Endothelial cell of umbilical vein (primary cell): ENCODE measurements around the gene MEIOSIN. TPM values are rescaled to one million over a fixed set of nuclear protein-coding genes. Genes with fewer than 3 reads are reported as not detected.

Source experiments
- BruUV-seq: library from RNA; stranded (reverse); fragments of 400-500 nt; replicated peaks from 2 replicates; lab custom pipeline; 2021; lab: Mats Ljungman, UMichigan
- CTCF ChIA-PET: fragments of 300-600, 350-600 bp; sonication (Branson Sonifier 250); formaldehyde crosslinking; loops from one replicate; lab custom pipeline; 2021; ENCODE audit warnings: antibody characterized with exemption, inconsistent platforms; lab: Charles Lee
- POLR2A ChIA-PET: fragments of 300-600, 350-600 bp; sonication (Branson Sonifier 250); formaldehyde crosslinking; loops from one replicate; lab custom pipeline; 2021; ENCODE audit warnings: antibody characterized with exemption, inconsistent platforms; lab: Charles Lee
- DNase-seq: peaks from one replicate; pipeline ENCODE4 v3.0.0-alpha.2; 2011; ENCODE audit warnings: low read depth, low spot score
- FAIRE-seq: peaks from 2 replicates; lab custom pipeline; 2011; peaks lifted over from hg19 to GRCh38; lab: Jason Lieb, UNC
- H2AFZ ChIP-seq: 2 replicates; pipeline ENCODE4 v1.6.0; 2012; ENCODE audit warnings: low read depth, low read length, control low read depth, inconsistent platforms
- H3K27ac ChIP-seq: 2 replicates; pipeline ENCODE4 v1.5.1; 2011; ENCODE audit warnings: low read depth, mild to moderate bottlenecking, control low read depth, low read length, moderate library complexity; ENCODE audit not compliant: insufficient read depth
- H3K27me3 ChIP-seq, 2 experiments: 2 replicates each; pipeline versions ENCODE4 v1.6.0 to v1.6.1; 2011; ENCODE audit warnings: low read length in 2 of 2, mixed read lengths in 1 of 2; ENCODE audit not compliant: control insufficient read depth in 2 of 2, insufficient read depth in 2 of 2
- H3K36me3 ChIP-seq, 2 experiments: 2 replicates in 1 of 2; 3 replicates in 1 of 2; pipeline ENCODE4 v1.5.1; 2011; ENCODE audit warnings: low read length in 2 of 2, mild to moderate bottlenecking in 1 of 2, moderate library complexity in 1 of 2; ENCODE audit not compliant: control insufficient read depth in 2 of 2, insufficient read depth in 2 of 2; ENCODE audit errors: extremely low read depth in 1 of 2
- H3K4me1 ChIP-seq: 3 replicates; pipeline ENCODE4 v1.5.1; 2011; ENCODE audit warnings: mild to moderate bottlenecking, low read length; ENCODE audit not compliant: control insufficient read depth, insufficient read depth; ENCODE audit errors: extremely low read depth
- H3K4me2 ChIP-seq: 2 replicates; pipeline ENCODE4 v1.6.1; 2011; ENCODE audit warnings: low read length, control low read depth, mixed read lengths; ENCODE audit not compliant: insufficient read depth
- H3K4me3 ChIP-seq, 3 experiments: fragments of 200-600 bp in 1 of 3; sonication (generic), shearing (Covaris generic) in 1 of 3; replicated peaks in 1 of 3; 2 replicates each; pipeline ENCODE4 v1.5.1; 2011 to 2016; ENCODE audit warnings: control low read depth in 3 of 3, low read length in 3 of 3, mild to moderate bottlenecking in 2 of 3, inconsistent platforms in 1 of 3, low read depth in 1 of 3, moderate library complexity in 1 of 3; ENCODE audit not compliant: insufficient read depth in 1 of 3
- H3K79me2 ChIP-seq: 2 replicates; pipeline ENCODE4 v1.6.0; 2012; ENCODE audit warnings: low read length, inconsistent platforms; ENCODE audit not compliant: control insufficient read depth, insufficient read depth
- H3K9ac ChIP-seq: replicated peaks from 2 replicates; pipeline ENCODE3; 2011; ENCODE audit warnings: low read length, control low read depth; ENCODE audit not compliant: insufficient read depth; ENCODE audit errors: extremely low read depth
- H3K9me1 ChIP-seq: replicated peaks from 3 replicates; pipeline ENCODE4 v1.6.0; 2011; ENCODE audit warnings: mild to moderate bottlenecking, low read length; ENCODE audit not compliant: control insufficient read depth, insufficient read depth; ENCODE audit errors: extremely low read depth
- H3K9me3 ChIP-seq: replicated peaks from 2 replicates; pipeline ENCODE4 v1.5.1; 2012; ENCODE audit warnings: low read length, inconsistent platforms; ENCODE audit not compliant: control insufficient read depth, insufficient read depth
- H4K20me1 ChIP-seq: replicated peaks from 2 replicates; pipeline ENCODE3; 2011; ENCODE audit warnings: mild to moderate bottlenecking, low read length; ENCODE audit not compliant: control insufficient read depth, insufficient read depth; ENCODE audit errors: extremely low read depth
- EZH2 ChIP-seq: IDR thresholded peaks from 2 replicates; pipeline ENCODE4 v1.6.1; 2012; ENCODE audit warnings: borderline replicate concordance, low read depth, mild to moderate bottlenecking, moderate library complexity, low read length, inconsistent platforms; ENCODE audit not compliant: severe bottlenecking
- FOS ChIP-seq: IDR thresholded peaks from 2 replicates; pipeline ENCODE4 v1.6.1; 2011; ENCODE audit warnings: mild to moderate bottlenecking, low read length, moderate library complexity, borderline replicate concordance; ENCODE audit not compliant: insufficient read depth
- GATA2 ChIP-seq: IDR thresholded peaks from 2 replicates; pipeline ENCODE4 v1.7.0; 2011; ENCODE audit warnings: low read depth, mild to moderate bottlenecking, moderate library complexity, mixed read lengths, low read length; ENCODE audit not compliant: insufficient read length, insufficient read depth
- JUN ChIP-seq: IDR thresholded peaks from 2 replicates; pipeline ENCODE4 v1.6.1; 2011; ENCODE audit warnings: borderline replicate concordance, low read depth; ENCODE audit not compliant: insufficient read length, insufficient read depth
- MAX ChIP-seq: IDR thresholded peaks from 2 replicates; pipeline ENCODE4 v1.6.1; 2011; ENCODE audit not compliant: insufficient read depth, insufficient read length
- MYC ChIP-seq: IDR thresholded peaks from one replicate; pipeline ENCODE4 v1.6.1; 2011; ENCODE audit warnings: mild to moderate bottlenecking, low read depth, low read length
- POLR2A ChIP-seq: IDR thresholded peaks from 2 replicates; pipeline ENCODE4 v1.6.1; 2012; ENCODE audit warnings: low read depth, mild to moderate bottlenecking, control low read depth, low read length
- POLR2AphosphoS5 ChIP-seq: IDR thresholded peaks from 2 replicates; pipeline ENCODE4 v1.6.1; 2012; ENCODE audit warnings: low read depth, mild to moderate bottlenecking, control low read depth, low read length, moderate library complexity; ENCODE audit not compliant: insufficient read depth
- dilution Hi-C: fragments of 300-500 bp; cut with MboI; formaldehyde crosslinking; loops from one replicate; pipeline ENCODE4 v1.15.0; 2019; ENCODE audit warnings: low sequenced_read_pairs; ENCODE audit not compliant: extremely low pct_ligation_motif_present
- intact Hi-C: fragments of 100-400 bp; cut with micrococcal nuclease; formaldehyde crosslinking; loops from one replicate; pipeline ENCODE4 v1.10.0; 2022
- polyA plus RNA-seq, 4 experiments: library from polyadenylated mRNA; depleted of rRNA in 3 of 4; stranded (reverse) in 3 of 4; unstranded in 1 of 4; fragments of >200 nt; gene quantifications; 2 replicates each; pipeline versions ENCODE4 v1.2.1 to v1.2.3, GENCODE V29; 2011 to 2012; ENCODE audit warnings: missing spikeins in 1 of 4
- total RNA-seq: library from RNA; stranded (reverse); gene quantifications from 2 replicates; pipeline ENCODE4 v1.2.3, GENCODE V29; 2021
- TF ChIP-seq, protein P1 (sequence below), 2 donors: IDR thresholded peaks; 1 replicate in 1 of 2; 2 replicates in 1 of 2; pipeline ENCODE4 v1.5.1; 2011; ENCODE audit warnings: low read length in 2 of 2, mild to moderate bottlenecking in 2 of 2, moderate library complexity in 2 of 2, control low read depth in 1 of 2, inconsistent platforms in 1 of 2, low read depth in 1 of 2; ENCODE audit not compliant: insufficient read depth in 1 of 2; ENCODE audit errors: extremely low read depth in 1 of 2

MEIOSIN gene
- total and polyA plus RNA-seq, 2 donors (not counting 3 experiments of a cell fraction or from before 2014, with no cell fraction given): not detected

- Histone ChIP-seq H3K4me3 (no peak overlapping the region), H3K36me3 (peaks cover 3 to 10% of the 10 kb centered on the region in 2 experiments), H3K9me3 (no peaks in the 10 kb centered on the region), H4K20me1 (no peaks in the 10 kb centered on the region), H3K27ac (no peak overlapping the region), H2AFZ (no peak overlapping the region), H3K9ac (no peak overlapping the region), H3K4me2 (no peak overlapping the region), H3K9me1 (no peaks in the 10 kb centered on the region), H3K79me2 (no peaks in the 10 kb centered on the region), H3K27me3 (no peaks in the 10 kb centered on the region), H3K4me1 (peaks cover 9% of the 10 kb centered on the region)
- TF ChIP-seq, protein P1, sequence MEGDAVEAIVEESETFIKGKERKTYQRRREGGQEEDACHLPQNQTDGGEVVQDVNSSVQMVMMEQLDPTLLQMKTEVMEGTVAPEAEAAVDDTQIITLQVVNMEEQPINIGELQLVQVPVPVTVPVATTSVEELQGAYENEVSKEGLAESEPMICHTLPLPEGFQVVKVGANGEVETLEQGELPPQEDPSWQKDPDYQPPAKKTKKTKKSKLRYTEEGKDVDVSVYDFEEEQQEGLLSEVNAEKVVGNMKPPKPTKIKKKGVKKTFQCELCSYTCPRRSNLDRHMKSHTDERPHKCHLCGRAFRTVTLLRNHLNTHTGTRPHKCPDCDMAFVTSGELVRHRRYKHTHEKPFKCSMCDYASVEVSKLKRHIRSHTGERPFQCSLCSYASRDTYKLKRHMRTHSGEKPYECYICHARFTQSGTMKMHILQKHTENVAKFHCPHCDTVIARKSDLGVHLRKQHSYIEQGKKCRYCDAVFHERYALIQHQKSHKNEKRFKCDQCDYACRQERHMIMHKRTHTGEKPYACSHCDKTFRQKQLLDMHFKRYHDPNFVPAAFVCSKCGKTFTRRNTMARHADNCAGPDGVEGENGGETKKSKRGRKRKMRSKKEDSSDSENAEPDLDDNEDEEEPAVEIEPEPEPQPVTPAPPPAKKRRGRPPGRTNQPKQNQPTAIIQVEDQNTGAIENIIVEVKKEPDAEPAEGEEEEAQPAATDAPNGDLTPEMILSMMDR (IDR thresholded peaks at IDR 0.05; ENCODE audit: extremely low read depth in 1 of 2, insufficient read depth in 1 of 2, low read depth in 1 of 2, low read length in 2 of 2): no peak
- no peak for TF ChIP-seq FOS
- no peak for TF ChIP-seq MAX
- no peak for TF ChIP-seq JUN
- TF ChIP-seq POLR2AphosphoS5: no peak
- no peak for TF ChIP-seq POLR2A
- no peak for TF ChIP-seq MYC
- no peak for TF ChIP-seq GATA2
- no peak for TF ChIP-seq EZH2
- DNase-seq (no peak), FAIRE-seq (no peak)
- ChIA-PET CTCF (interaction anchor here (1.4 to 2.6 kb wide), 3 partner anchors 27 to 46 kb away, joined by 3 to 9 read pairs (median 8); no protein-coding TSS in a partner anchor), POLR2A (no interaction called here)
- dilution Hi-C loops (no loop called here), intact Hi-C loops (no loop called here)
- no TSS peak for BruUV-seq
Measured at GRCh38 chr19:45772130-45772840, 39.0 kb downstream of the MEIOSIN start.
